ENCODE results near the gene ZNF878.
"Not testable (repeated sequence)": the region's sequence is repeated elsewhere in the genome, so short reads cannot be mapped to it uniquely, and the experiment has no call there.

The ZNF878 gene

DNA sequence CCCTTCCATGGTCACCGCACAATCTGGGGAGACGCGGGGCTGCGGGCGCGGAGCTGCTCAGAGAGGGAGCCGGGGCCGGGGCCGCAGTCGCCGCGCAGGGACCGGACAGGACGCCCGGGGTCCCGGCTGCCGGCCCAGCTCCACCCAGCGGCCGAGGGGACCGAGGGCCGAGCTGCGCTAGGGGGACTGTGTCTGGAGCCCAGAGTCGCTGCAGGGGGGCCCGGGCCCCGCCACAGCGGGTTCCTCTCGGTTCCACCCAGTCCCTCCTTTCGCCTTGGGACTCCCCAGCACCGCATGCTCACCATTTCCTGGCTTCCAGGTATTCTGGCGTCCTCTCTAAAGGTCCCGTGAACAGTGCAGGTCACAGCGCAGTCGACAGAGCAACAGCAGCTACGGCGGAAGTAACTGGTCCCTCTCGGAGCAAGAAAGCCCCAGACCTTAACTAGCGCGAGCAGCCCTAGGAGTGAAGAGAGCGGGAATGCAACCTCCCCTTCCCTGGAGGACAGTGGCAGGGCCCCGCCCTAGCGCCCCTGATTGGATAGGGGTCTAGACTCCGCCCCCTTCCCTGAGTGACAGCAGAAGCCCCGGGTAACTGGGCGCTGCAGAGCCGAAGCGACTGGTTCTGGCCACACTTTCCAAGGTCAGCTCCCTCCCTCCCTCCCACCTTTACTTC is at the start of gene ZNF878:
Gene ZNF878, minus strand, starts transcription at position 465 of the 673 bp plus-strand sequence. Its CDS starts 160 bp downstream, at position 305.
- peak; percentile 50 for DNase-seq

- no peak for DNase-seq
These were observed 45.3 kb upstream of the ZNF878 start for GRCh38 chr19:12098040-12098439.

DNA sequence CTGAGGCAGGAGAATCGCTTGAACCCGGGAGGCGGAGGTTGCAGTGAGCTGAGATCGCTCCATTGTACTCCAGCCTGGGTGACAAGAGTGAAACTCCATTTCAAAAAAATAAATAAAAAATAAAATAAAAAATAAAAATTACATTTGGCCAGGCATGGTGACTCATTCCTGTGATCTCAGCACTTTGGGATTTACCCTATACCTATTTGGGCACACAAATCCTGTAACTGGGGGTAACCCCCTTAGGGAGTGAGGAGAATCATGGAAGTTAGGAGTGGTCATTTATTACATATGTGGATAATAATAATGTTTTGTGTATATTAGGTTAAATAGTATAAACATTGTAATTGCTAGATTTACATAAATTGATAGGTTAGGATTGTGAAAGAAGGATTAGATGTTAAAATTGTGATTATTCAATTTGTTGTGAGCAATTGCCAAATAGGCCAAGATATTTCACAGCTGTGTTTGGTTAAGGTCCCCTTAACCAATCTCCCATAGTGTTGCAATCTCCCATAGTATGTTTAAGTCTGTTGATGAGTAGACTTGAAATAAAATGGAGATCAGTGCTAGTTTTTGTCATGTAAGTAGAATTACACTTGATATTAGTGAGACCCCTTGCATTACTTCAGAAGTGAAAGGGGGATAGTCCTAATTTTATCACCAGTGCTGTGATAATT is 42.5 kb upstream of the ZNF878 start:
- no peak for DNase-seq

GRCh38 chr19:12093777-12094176 is 41.0 kb upstream of the ZNF878 start:
- peak; percentile 3 for DNase-seq

DNA sequence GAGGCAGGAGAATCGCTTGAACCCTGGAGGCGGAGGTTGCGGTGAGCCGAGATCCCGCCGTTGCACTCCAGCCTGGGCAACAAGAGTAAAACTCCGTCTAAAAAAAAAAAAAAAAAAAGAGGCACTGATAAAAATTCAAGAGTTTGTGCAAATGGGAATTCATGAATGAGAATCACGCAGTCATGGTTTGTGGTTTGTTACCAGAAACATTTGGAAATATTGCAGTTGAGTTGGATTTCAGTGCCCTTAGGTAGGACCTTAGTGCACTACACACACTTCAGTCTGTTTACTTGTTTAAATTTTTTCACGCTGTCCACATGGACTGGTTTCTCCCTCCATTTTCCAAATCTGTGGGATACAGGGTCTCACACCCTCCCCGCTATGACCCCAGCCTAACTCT is 40.2 kb upstream of the ZNF878 start:
- DNase-seq, result no peak

GRCh38 chr19:12092065-12092867 is 39.5 kb upstream of the ZNF878 start:
- peak; percentile 69 for DNase-seq

DNA sequence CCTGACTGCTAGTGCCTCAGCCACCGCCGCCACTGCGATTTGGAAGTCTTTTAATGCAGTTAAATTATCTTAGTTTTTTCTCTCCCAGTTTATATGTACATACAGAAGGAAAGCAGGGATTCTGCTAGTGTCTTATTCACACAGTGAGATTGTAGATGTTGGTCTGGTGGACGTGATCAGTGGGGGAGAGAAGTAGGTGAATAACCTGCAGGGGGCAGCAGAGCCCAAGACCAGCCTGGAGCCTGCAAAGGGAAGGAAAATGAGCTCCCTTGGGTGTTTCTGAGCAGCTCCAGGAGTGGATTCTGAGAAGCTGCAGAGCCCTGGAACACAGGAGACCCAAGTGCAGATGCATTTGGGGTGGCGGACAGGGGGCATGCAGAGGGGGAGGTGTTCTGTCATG is 38.0 kb upstream of the ZNF878 start:
- DNase-seq, result peak; percentile 62

DNA sequence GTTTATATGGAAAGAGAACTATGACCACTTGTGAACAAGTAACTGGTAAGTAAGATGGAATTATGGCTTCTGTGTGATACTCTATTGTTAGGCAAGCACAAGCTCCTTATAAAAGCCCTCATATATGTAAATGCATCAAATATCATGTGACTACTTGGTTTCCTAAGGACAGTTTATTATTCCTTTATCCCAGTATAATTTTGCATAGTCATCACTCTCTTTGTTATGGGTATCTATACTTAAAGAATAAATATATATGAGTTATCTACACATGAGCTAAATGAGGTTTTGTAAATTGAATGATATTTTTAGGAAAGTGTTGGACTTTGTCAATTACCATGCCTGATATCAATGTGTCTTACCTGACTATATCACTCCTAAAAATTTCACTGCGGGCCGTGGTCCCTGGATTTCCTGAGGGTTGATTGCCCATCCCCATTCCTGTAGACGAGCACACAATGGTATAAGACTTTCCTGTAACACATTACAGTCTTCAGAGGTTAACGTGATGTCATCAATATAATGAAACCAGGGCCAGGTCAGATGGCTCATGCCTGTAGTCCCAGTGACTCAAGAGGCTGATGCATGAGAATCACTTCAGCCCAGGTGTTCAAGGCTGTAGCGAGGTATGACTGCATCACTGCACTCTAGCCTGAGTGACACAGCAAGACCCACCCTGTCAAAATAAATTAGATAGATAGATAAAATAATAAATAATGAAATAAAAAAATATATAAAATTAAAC is 32.5 kb upstream of the ZNF878 start:
- no peak for DNase-seq

- DNase-seq, result not testable (repeated sequence)
These were observed 30.6 kb upstream of the ZNF878 start for GRCh38 chr19:12083336-12083735.

GRCh38 chr19:12077375-12077774 is 24.6 kb upstream of the ZNF878 start:
- no peak for DNase-seq

GRCh38 chr19:12076331-12076730 is 23.6 kb upstream of the ZNF878 start:
- DNase-seq, result not testable (repeated sequence)

GRCh38 chr19:12075538-12076139 is 22.9 kb upstream of the ZNF878 start:
- DNase-seq, result no peak

- peak; percentile 59 for DNase-seq
These were observed 12.1 kb upstream of the ZNF878 start, which contains the start of gene ZNF844 for GRCh38 chr19:12064590-12065538. TSS of gene ZNF844 (plus strand) at chr19:12064731. CDS start at chr19:12064874, 143 bp downstream.

- no peak for DNase-seq
These were observed 3.0 kb upstream of the ZNF878 start for GRCh38 chr19:12055784-12056183.

DNA sequence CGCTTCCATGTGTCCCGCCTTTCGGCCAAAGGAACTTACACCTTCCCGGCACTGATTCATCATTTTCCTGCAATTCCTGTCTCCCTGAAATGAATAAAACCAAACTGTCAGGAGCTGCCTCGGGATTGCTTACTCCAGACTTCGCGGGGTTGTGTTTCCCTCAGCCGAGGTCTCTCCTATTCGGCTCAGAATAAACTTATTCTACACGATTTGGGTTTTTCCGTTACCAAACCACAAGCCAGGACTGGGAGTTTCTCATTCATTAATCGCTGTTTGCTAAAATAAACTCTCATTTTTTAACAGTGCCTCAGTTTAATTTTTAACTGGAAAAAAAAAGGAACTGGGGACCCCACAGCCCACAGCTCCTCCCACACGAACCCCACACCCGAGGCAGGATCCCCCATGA is 667 bp downstream of the ZNF878 start:
- no peak for DNase-seq

- no peak for DNase-seq
These were observed 4.9 kb downstream of the ZNF878 start for GRCh38 chr19:12047868-12048267.

GRCh38 chr19:12043752-12044422 is 8.9 kb downstream of the ZNF878 start:
- no peak for DNase-seq

DNA sequence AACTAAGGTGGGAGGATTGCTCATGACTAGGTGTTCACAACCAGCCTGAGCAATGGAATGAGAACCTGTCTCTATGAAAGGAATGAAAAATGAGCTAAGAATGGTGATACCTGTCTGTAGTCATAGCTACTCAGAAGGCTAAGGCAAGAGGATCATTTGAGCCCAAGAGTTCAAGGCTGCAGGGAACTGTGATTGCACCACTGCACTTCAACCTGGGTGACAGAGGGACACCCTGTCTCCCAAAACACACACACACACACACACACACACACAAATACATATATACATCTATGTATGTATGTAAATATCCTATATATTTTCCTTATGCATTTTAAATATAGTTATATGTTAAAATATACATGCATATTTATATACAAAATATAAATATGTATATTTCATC is 9.9 kb downstream of the ZNF878 start:
- DNase-seq, result no peak

DNA sequence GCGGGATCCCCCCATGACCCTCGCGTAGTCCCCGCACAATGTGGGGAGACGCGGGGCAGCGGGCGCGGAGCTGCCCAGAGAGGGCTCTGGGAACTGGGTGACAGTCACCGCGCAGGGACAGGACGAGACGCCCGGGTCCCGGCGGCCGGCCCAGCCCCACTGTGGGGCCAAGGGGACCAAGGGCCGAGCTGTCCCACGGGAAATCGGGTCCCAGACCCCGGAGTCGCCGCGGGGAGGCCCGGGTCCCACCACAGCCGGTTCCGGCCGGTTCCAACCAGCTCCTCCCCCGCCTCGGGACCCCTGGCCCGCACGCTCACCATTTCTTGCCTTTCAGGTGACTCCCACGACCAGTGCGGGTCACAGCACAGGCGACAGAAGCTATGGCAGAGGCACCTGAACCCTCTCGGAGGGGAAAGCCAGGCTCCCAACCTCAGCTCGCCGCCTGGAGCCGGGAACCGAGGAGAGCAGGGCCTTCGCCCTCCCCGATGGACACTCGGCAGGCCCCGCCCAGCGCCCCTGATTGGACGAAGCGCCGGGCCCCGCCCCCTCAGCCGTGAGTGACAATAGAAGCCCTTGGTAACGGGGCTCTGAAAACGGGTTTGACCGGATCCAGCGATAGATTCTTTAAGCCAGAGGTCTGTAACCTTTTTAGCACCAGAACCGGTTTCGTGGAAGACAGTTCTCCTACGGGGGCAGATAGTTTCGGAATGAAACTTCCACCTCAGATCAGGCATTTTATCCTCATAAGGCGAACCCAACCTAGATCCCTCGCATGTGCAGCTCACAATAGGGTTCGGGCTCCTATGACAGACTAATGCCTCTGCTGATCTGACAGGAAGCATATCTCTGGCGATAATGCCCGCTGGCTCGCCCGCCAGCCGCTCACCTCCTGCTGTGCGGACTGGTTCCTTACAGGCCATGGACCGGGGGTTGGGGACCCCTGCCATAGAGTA is 17.3 kb downstream of the ZNF878 start, which contains the start of gene ZNF433:
Gene ZNF433, minus strand, starts transcription at position 460 of the 953 bp plus-strand sequence. Its CDS starts 140 bp downstream, at position 320.
- DNase-seq, result peak; percentile 43
